HepG2 (cell line): Measurements from ENCODE around the gene GPC3. TPM values are rescaled to one million over a fixed set of nuclear protein-coding genes. Genes with fewer than 3 reads are reported as not detected.

Source experiments
- CBX2 ChIP-seq, 2 experiments: fragments of 200-600 bp in 1 of 2; sonication (generic); formaldehyde crosslinking in 1 of 2; IDR thresholded peaks; 2 replicates each; pipeline versions ENCODE4 v1.7.0 to v1.8.1; 2018 to 2022; ENCODE audit warnings: low read depth in 2 of 2, low read length in 1 of 2, mild to moderate bottlenecking in 1 of 2, missing genetic modification reagents in 1 of 2
- FOXA1 ChIP-seq, 2 experiments: fragments of 450-650 bp in 1 of 2; sonication (generic) in 1 of 2; formaldehyde crosslinking in 1 of 2; IDR thresholded peaks; 2 replicates each; pipeline versions ENCODE4 v1.4.0 to v1.6.1; 2016 to 2020; ENCODE audit warnings: missing genetic modification reagents in 1 of 2
- FOXA3 ChIP-seq: IDR thresholded peaks from 2 replicates; pipeline ENCODE4 v1.6.1; 2016; ENCODE audit warnings: missing genetic modification reagents, missing compliant biosample characterization
- FOXP4 ChIP-seq: sonication (generic); formaldehyde crosslinking; IDR thresholded peaks from 2 replicates; pipeline ENCODE4 v1.4.0; 2020; ENCODE audit warnings: missing genetic modification reagents
- GATAD2A ChIP-seq: IDR thresholded peaks from 2 replicates; pipeline ENCODE4 v1.6.1; 2016
- HDAC2 ChIP-seq: sonication (generic); formaldehyde crosslinking; IDR thresholded peaks from 2 replicates; pipeline ENCODE4 v1.4.0; 2020; ENCODE audit warnings: missing genetic modification reagents
- JARID2 ChIP-seq: sonication (generic); formaldehyde crosslinking; IDR thresholded peaks from 2 replicates; pipeline ENCODE4 v1.8.1; 2023; ENCODE audit warnings: missing genetic modification reagents, inconsistent platforms; ENCODE audit not compliant: insufficient replicate concordance
- KLF13 ChIP-seq: sonication (generic); formaldehyde crosslinking; IDR thresholded peaks from 2 replicates; pipeline ENCODE4 v1.4.0; 2020; ENCODE audit warnings: mild to moderate bottlenecking, missing genetic modification reagents
- MED1 ChIP-seq: sonication (generic); formaldehyde crosslinking; IDR thresholded peaks from 2 replicates; pipeline ENCODE4 v1.4.0; 2020; ENCODE audit warnings: missing genetic modification reagents
- NKX3-1 ChIP-seq: sonication (generic); formaldehyde crosslinking; IDR thresholded peaks from 2 replicates; pipeline ENCODE4 v1.5.0; 2020; ENCODE audit warnings: missing genetic modification reagents
- PHF21A ChIP-seq: sonication (generic); formaldehyde crosslinking; IDR thresholded peaks from 2 replicates; pipeline ENCODE4 v1.5.0; 2020; ENCODE audit warnings: mild to moderate bottlenecking, missing genetic modification reagents
- RERE ChIP-seq: IDR thresholded peaks from 2 replicates; pipeline ENCODE4 v1.6.1; 2016; ENCODE audit warnings: low read depth, missing genetic modification reagents, missing compliant biosample characterization
- RXRA ChIP-seq: sonication (generic); formaldehyde crosslinking; IDR thresholded peaks from 2 replicates; pipeline ENCODE4 v1.5.1; 2020; ENCODE audit warnings: missing genetic modification reagents
- SALL1 ChIP-seq: sonication (generic); formaldehyde crosslinking; IDR thresholded peaks from 2 replicates; pipeline ENCODE4 v1.8.0; 2022; ENCODE audit warnings: mild to moderate bottlenecking, missing genetic modification reagents
- SAP130 ChIP-seq: IDR thresholded peaks from 2 replicates; pipeline ENCODE4 v1.6.1; 2016; ENCODE audit warnings: low read depth
- SIX4 ChIP-seq: sonication (generic); formaldehyde crosslinking; IDR thresholded peaks from 2 replicates; pipeline ENCODE4 v1.4.0; 2020; ENCODE audit warnings: missing genetic modification reagents
- TCF7 ChIP-seq: sonication (generic); IDR thresholded peaks from 2 replicates; pipeline ENCODE4 v1.6.1; 2016; ENCODE audit warnings: antibody characterized with exemption, low read depth
- TFDP1 ChIP-seq: IDR thresholded peaks from 2 replicates; pipeline ENCODE4 v1.6.1; 2016; ENCODE audit warnings: missing compliant biosample characterization, missing genetic modification reagents, borderline replicate concordance
- ZBTB7B ChIP-seq: sonication (generic); formaldehyde crosslinking; IDR thresholded peaks from 2 replicates; pipeline ENCODE4 v1.4.0; 2020; ENCODE audit warnings: missing genetic modification reagents
- ZNF263 ChIP-seq: sonication (generic); formaldehyde crosslinking; IDR thresholded peaks from 2 replicates; pipeline ENCODE4 v1.4.0; 2020; ENCODE audit warnings: missing genetic modification reagents
- ZZZ3 ChIP-seq: sonication (generic); formaldehyde crosslinking; IDR thresholded peaks from 2 replicates; pipeline ENCODE4 v1.4.0; 2020; ENCODE audit warnings: missing genetic modification reagents, mild to moderate bottlenecking, borderline replicate concordance
- polyA plus RNA-seq, 8 experiments: library from polyadenylated mRNA; depleted of rRNA in 3 of 8; stranded (reverse) in 7 of 8; unstranded in 1 of 8; fragments of >200 nt; fragmentation: Illumina TruSeq in 4 of 8; extraction: Trizol in 4 of 8; gene quantifications; 2 replicates each; pipeline versions ENCODE4 v1.2.1 to v1.2.3, GENCODE V29; 2011 to 2016; ENCODE audit warnings: low read depth in 4 of 8, missing spikeins in 1 of 8, mixed read lengths in 1 of 8; ENCODE audit not compliant: insufficient read depth in 1 of 8
- total RNA-seq, 5 experiments: library from RNA; depleted of rRNA; stranded (reverse); fragments of >200 nt; fragmentation: Illumina TruSeq; extraction: Trizol; gene quantifications; 2 replicates each; pipeline ENCODE4 v1.2.3, GENCODE V29; 2016; ENCODE audit warnings: low read depth in 1 of 5
- TF ChIP-seq, protein P1 (sequence below): sonication (generic); formaldehyde crosslinking; IDR thresholded peaks from 2 replicates; pipeline ENCODE4 v1.5.1; 2020; ENCODE audit warnings: mild to moderate bottlenecking, moderate library complexity, missing genetic modification reagents

The GPC3 gene
- total and polyA plus RNA-seq, 2 of the 13 experiments (the other 11 are each of a cell fraction or from before 2014, with no cell fraction given): 1,799 to 3,263 TPM

GRCh38 chrX:134023851-134024281, 38.5 kb upstream of the GPC3 start (continued):
- TF ChIP-seq FOXA1 (IDR thresholded peaks at IDR 0.05): no peak
- TF ChIP-seq FOXA1 (CRISPR knock-in tag; IDR thresholded peaks at IDR 0.05): peak; percentile 77
- TF ChIP-seq MED1 (CRISPR knock-in tag): peak; percentile 96
- peak; percentile 96 for TF ChIP-seq TCF7
- peak; percentile 66 for TF ChIP-seq SIX4 (CRISPR knock-in tag)
- TF ChIP-seq SAP130 (CRISPR knock-in tag): peak; percentile 58
- peak; percentile 78 for TF ChIP-seq SALL1 (CRISPR knock-in tag)
- TF ChIP-seq CBX2 (IDR thresholded peaks at IDR 0.05; ENCODE audit: low read depth, low read length): no peak
- TF ChIP-seq CBX2 (CRISPR knock-in tag; IDR thresholded peaks at IDR 0.05; ENCODE audit: low read depth): no peak
- peak; percentile 99 for TF ChIP-seq FOXP4 (CRISPR knock-in tag)
- peak; percentile 32; the same call in 1 of the 2 replicates for TF ChIP-seq RXRA (CRISPR knock-in tag)
- TF ChIP-seq TFDP1 (CRISPR knock-in tag): peak; percentile 23; the same call in 1 of the 2 replicates
- no peak for TF ChIP-seq KLF13 (CRISPR knock-in tag)
- peak; percentile 26; the same call in 1 of the 2 replicates for TF ChIP-seq PHF21A (CRISPR knock-in tag)
- TF ChIP-seq HDAC2 (CRISPR knock-in tag): peak; percentile 71
- peak; percentile 82; the same call in 1 of the 2 replicates for TF ChIP-seq NKX3-1 (CRISPR knock-in tag)
- TF ChIP-seq ZBTB7B (CRISPR knock-in tag): peak; percentile 53; the same call in 1 of the 2 replicates
- TF ChIP-seq ZZZ3 (CRISPR knock-in tag): no peak
- peak; percentile 87 for TF ChIP-seq GATAD2A (CRISPR knock-in tag)
- TF ChIP-seq FOXA3 (CRISPR knock-in tag): peak; percentile 84
- no peak for TF ChIP-seq JARID2 (CRISPR knock-in tag)
- peak; percentile 82 for TF ChIP-seq ZNF263 (CRISPR knock-in tag)
- TF ChIP-seq RERE (CRISPR knock-in tag): peak; percentile 58; the same call in 1 of the 2 replicates
- TF ChIP-seq, protein P1, sequence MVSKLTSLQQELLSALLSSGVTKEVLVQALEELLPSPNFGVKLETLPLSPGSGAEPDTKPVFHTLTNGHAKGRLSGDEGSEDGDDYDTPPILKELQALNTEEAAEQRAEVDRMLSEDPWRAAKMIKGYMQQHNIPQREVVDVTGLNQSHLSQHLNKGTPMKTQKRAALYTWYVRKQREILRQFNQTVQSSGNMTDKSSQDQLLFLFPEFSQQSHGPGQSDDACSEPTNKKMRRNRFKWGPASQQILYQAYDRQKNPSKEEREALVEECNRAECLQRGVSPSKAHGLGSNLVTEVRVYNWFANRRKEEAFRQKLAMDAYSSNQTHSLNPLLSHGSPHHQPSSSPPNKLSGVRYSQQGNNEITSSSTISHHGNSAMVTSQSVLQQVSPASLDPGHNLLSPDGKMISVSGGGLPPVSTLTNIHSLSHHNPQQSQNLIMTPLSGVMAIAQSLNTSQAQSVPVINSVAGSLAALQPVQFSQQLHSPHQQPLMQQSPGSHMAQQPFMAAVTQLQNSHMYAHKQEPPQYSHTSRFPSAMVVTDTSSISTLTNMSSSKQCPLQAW (CRISPR knock-in tag): peak; percentile 55
